Liver (tissue), 3 donors: ENCODE results near the gene NRK.

ENCODE experiments used
- CTCF ChIP-seq: fragments of 150-350 bp; IDR thresholded peaks from 2 replicates; pipeline ENCODE4 v1.5.1; 2017; ENCODE audit warnings: improper control_type of control experiment, low read depth, low read length; ENCODE audit not compliant: missing input control
- GABPA ChIP-seq, 2 donors: IDR thresholded peaks in 1 of 2; conservative IDR thresholded peaks in 1 of 2; 2 replicates each; pipeline ENCODE4 v1.6.1; 2016; ENCODE audit warnings: antibody characterized with exemption in 2 of 2, mild to moderate bottlenecking in 1 of 2, moderate library complexity in 1 of 2
- JUND ChIP-seq, 2 donors: IDR thresholded peaks; 2 replicates each; pipeline ENCODE4 v1.6.1; 2016; ENCODE audit warnings: antibody characterized with exemption in 2 of 2
- MAX ChIP-seq: IDR thresholded peaks from 2 replicates; pipeline ENCODE4 v1.6.1; 2016; ENCODE audit warnings: antibody characterized with exemption
- RAD21 ChIP-seq, 2 donors: IDR thresholded peaks; 2 replicates each; pipeline ENCODE4 v1.6.1; 2016; ENCODE audit warnings: antibody characterized with exemption in 2 of 2, mild to moderate bottlenecking in 2 of 2
- RXRA ChIP-seq, 2 donors: IDR thresholded peaks; 2 replicates each; pipeline ENCODE4 v1.6.1; 2017 to 2018; ENCODE audit warnings: antibody characterized with exemption in 2 of 2, mild to moderate bottlenecking in 1 of 2
- TAF1 ChIP-seq: conservative IDR thresholded peaks from 2 replicates; pipeline ENCODE4 v1.6.1; 2016; ENCODE audit warnings: antibody characterized with exemption, mild to moderate bottlenecking
- YY1 ChIP-seq: IDR thresholded peaks from 2 replicates; pipeline ENCODE4 v1.6.1; 2016; ENCODE audit warnings: antibody characterized with exemption, mild to moderate bottlenecking
- TF ChIP-seq, protein P1 (sequence below): IDR thresholded peaks from 2 replicates; pipeline ENCODE4 v1.6.1; 2016; ENCODE audit warnings: antibody characterized with exemption, mild to moderate bottlenecking
- donor health status: healthy.
- donor health status: healthy.

- TF ChIP-seq CTCF: no peak
- no peak for TF ChIP-seq TAF1
- no peak for TF ChIP-seq GABPA (IDR thresholded peaks at IDR 0.05 in 1 of 2, conservative IDR thresholded peaks at IDR 0.05 in 1 of 2)
- peak; percentile 20 for TF ChIP-seq YY1
- TF ChIP-seq RXRA (IDR thresholded peaks at IDR 0.05): peak in 1 of 2 donors; percentile 29
- peak in 1 of 2 donors; percentile 13 for TF ChIP-seq RAD21 (IDR thresholded peaks at IDR 0.05)
- no peak for TF ChIP-seq JUND (IDR thresholded peaks at IDR 0.05)
- TF ChIP-seq, protein P1, sequence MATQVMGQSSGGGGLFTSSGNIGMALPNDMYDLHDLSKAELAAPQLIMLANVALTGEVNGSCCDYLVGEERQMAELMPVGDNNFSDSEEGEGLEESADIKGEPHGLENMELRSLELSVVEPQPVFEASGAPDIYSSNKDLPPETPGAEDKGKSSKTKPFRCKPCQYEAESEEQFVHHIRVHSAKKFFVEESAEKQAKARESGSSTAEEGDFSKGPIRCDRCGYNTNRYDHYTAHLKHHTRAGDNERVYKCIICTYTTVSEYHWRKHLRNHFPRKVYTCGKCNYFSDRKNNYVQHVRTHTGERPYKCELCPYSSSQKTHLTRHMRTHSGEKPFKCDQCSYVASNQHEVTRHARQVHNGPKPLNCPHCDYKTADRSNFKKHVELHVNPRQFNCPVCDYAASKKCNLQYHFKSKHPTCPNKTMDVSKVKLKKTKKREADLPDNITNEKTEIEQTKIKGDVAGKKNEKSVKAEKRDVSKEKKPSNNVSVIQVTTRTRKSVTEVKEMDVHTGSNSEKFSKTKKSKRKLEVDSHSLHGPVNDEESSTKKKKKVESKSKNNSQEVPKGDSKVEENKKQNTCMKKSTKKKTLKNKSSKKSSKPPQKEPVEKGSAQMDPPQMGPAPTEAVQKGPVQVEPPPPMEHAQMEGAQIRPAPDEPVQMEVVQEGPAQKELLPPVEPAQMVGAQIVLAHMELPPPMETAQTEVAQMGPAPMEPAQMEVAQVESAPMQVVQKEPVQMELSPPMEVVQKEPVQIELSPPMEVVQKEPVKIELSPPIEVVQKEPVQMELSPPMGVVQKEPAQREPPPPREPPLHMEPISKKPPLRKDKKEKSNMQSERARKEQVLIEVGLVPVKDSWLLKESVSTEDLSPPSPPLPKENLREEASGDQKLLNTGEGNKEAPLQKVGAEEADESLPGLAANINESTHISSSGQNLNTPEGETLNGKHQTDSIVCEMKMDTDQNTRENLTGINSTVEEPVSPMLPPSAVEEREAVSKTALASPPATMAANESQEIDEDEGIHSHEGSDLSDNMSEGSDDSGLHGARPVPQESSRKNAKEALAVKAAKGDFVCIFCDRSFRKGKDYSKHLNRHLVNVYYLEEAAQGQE: no peak
- TF ChIP-seq MAX: no peak
Observed at GRCh38 chrX:106005684-106006083, 183.3 kb downstream of the NRK start.
